ENCODE data around the gene LRP5.
"Not testable (repeated sequence)": the region's sequence is repeated elsewhere in the genome, so short reads cannot be mapped to it uniquely, and the experiment has no call there.

LRP5 gene

DNA sequence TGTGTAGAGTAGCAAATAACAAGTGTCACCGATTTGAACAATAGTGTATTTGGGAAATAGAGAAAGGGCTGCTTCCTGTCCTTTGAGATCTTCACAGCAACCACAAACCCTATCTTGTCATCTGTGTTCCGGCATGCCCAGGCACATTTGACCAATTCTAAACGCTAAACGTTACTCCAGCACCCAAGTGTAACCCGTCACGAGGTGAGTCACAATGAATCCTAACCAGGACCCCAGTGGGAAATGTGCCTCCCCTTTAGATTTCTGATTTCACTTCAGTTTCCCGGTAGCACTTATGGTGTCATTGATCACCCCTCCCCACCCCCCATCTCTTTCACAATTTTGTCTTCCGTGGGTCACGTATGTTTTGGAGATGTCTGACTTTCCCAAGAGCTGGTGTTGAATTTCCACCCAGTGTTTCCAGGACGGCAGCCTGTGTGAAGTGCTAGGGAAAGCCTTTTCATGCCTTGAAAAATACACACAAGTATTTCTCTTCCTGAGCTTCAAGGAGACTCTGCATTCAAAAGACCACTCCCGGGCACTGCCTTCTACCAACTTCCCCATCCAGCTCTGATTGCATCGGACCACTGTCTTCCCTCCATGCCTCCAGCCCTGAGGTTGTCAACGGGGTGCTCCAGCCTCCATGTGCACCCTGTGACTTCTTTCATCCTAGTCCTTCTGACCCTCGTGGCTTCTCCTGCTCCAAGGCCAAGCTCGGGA, 30.1 kb upstream of the LRP5 start:
- no peak for DNase-seq

DNA sequence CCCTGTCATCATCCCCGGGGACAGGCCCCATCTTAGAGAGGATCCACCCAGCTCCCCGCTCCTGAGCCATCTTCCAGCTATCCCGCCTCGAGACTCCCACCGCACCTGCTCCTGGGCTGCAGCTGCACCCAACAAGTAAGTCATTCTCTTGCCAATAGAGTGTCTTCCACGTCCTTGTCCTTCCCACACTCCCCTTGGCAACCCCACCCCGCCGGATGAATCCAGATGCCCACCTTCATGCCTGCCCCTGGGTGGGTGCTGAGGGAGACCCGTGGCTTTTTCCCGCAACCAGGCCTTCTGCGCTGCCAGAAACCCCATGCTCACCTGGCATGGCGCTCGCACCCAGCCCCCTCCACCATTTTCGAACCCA, 29.5 kb upstream of the LRP5 start:
- DNase-seq: no peak

DNA sequence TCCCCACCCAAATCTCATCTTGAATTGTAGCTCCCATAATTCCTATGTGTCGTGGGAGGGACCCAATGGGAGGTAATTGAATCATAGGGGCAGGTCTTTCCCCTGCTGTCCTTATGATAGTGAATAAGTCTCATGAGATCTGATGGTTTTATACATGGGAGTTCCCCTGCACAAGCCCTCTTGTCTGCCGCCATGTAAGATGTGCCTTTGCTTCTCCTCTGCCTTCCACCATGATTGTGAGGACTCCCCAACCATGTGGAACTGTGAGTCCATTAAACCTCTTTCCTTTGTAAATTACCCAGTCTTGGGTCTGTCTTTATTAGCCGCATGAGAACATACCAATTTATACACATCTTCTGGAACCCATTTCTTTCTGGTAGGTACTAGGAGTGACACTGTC, 27.8 kb upstream of the LRP5 start:
- DNase-seq: not testable (repeated sequence)

DNA sequence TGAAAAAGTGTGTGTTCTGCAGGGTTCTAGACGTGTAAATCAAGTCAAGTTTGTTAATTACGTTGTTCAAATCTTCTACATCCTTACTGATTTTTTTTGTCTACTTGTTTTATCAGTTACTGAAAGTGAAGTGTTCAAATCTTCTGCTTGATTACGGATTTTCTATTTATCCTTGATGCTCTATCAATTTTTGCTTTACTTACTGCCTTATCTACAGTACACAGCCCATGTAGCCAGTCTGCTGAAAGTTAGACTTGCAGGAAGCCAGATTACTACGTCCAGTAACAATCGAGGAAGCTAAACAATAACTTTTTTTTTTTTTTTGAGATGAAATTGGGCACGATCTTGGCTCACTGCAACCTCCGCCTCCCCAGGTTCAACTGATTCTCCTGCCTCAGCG, 25.0 kb upstream of the LRP5 start:
- no peak for DNase-seq

DNA sequence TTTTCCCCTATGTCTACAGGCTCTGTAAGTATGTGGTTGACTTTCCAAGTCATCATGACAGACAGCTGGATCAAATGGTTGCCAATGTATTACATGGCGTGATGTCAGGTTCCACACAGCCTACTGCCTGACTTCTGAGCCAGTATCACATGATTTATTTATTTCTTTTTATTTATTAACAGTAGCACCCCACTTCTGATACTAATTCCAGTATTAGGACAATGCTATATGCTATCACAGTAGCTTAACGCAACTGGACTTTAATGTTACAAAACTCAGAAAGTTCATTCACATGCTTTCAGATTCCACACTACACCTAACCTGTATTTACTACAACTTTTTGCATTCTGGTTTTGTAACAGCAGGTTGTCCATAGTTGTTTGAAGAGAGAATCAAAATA, 22.9 kb upstream of the LRP5 start:
- DNase-seq: no peak

DNA sequence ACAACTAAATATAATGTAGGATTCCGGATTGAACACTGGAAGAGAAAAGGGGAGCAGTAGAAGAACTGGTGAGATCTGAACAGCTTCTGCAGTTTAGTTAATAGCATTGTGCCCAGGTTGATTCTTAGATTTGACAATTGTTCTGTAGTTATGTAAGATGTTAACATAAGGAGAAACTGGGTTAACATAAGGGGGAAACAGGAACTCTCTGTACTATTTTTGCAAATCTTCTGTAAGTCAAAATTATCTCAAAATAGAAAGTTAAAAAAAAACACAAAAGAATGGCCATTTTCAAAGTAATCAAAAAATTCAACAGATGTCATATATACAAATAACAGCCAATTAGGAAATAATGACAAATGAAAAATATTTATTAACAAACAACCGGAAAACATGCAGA, 18.7 kb upstream of the LRP5 start:
- DNase-seq: no peak

DNA sequence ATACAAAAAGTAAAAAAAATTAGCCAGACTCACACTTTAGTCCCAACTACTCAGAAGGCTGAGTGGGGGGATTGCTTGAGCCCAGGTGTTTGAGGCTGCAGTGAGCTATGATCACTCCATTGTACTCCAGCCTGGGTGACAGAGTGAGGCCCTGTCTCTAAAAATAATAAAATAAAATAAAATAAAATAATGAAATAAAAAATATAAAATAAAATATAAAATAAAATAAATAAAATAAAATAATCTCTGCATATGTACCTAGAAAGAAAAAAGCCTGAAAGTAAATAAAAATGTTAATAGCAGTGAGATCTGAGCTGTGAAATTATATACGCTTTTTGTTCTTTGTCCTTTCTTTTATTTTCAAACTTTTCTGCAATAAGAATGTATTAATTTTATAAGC, 17.1 kb upstream of the LRP5 start:
- DNase-seq: no peak

DNA sequence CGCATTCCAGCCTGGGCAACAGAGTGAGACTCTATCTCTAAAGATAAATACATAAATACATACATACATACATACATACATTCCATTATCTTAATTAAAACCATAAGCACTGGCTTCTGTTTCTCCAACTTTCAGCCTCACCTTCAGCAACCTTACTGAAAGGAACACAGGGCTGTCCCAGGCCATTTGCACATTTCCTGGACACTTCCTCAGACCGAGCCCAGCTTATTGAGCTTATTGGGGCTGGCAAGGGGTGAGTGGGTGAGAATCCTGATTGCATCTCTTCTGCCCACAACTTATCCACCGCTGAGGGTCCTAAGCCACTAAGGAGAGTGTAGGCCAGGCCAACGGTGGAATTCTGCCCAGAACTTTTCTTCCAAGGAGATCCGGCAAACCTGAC, 16.5 kb upstream of the LRP5 start:
- no peak for DNase-seq

DNA sequence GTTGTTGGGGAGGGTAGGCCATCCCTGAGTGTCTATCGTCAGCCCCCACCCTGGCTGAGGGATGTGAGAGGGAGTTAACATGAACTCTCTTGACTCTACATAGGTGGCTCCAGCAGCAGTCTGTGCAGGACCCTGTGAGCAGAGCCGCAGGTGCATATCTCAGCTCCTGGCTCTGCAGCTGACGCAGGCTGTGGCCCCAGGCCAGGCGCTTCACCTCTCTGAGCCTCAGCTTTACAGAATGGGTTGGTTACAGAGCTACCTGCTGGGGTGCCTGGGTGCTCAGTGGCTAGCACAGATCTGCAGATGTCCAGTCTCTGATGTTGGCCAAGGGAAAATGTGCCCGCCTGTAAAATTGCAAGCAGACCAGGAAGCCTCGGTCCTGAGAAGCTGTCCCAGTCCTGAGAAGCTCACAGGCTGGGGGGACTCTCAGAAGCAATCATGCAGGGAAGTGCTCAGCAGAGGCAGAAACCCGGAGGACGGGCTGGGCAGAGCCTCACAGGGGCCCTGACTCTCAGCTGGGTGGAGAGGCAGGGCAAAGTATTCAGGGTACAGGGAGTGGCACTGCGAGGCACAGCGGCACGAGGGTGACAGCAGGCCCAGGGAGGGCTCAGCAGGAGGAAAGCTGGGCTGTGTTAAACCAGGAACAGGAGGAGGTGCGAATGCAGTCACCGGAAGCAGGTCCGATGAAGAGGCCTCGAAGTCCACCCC, 15.9 kb upstream of the LRP5 start:
- DNase-seq: no peak

DNA sequence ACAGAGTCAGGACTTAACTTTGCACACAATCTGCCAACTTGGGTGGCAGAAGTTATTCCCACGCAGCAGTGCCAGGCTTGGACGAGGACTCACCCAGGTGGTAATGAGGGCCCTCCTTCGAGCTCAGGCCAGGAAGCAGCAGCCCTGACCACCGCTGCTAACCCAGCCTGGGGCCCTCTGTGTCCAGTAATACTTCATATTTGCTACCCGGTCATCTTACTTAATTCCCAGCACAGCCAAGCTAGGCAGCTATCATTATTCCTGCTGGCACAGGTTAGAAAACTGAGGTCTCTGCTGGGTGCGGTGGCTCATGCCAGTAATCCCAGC, 15.4 kb upstream of the LRP5 start:
- no peak for DNase-seq

DNA sequence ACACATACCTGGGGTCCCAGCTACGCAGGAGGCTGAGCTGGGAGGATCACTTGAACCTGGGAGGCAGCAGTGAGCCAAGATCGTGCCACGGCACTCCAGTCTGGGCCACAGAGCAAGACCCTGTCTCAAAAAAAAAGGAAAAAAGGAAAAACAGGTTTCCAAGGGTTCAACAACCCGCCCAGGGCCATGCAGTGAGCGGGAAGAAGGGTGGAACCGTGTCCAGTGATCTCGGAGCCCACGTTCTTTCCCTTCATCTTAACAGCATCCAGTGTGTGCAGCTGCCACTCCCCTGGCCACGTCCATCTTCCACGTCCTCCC, 14.9 kb upstream of the LRP5 start:
- DNase-seq: no peak

DNA sequence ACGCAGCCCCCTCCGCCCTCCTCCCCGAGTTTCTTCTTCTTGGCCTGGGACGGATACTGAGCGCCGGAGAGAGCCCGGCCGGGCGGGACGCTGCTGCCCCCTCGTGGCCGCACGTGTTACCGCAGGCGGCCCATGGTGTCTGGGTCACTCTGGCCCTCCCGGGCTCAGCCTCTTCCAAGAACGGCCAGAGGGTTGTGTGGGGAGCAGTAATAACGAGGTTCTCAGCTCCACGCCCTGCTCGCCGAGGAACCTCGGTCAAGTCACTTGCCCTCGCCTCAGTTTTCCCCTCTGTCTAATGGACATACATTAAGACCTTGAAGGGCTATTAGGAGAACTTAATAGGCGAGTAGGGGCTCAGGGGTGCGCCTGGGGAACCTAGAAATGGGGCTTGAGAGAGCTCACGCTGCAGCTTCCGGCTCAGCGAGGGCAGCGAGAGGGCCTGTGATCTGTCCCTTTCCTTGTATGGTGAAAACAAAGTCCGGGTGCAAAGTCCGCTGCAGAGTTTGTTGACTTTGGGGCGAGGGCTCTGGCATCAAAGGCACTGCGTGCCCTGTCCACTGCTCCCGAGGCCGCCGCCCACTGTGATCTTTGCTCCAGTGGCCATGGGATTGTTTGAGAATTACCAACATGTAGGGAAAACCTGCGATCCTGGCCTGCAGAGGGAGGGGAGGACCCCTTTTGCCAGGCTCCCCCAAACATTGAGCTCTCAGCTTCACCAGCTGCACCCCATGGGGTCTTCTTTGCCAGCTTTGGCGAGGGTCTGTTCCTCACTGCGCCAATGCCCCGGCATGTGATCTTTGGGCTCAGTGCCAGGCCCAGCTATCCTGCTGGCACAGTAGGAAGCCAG, 14.4 kb upstream of the LRP5 start:
- DNase-seq: no peak

DNA sequence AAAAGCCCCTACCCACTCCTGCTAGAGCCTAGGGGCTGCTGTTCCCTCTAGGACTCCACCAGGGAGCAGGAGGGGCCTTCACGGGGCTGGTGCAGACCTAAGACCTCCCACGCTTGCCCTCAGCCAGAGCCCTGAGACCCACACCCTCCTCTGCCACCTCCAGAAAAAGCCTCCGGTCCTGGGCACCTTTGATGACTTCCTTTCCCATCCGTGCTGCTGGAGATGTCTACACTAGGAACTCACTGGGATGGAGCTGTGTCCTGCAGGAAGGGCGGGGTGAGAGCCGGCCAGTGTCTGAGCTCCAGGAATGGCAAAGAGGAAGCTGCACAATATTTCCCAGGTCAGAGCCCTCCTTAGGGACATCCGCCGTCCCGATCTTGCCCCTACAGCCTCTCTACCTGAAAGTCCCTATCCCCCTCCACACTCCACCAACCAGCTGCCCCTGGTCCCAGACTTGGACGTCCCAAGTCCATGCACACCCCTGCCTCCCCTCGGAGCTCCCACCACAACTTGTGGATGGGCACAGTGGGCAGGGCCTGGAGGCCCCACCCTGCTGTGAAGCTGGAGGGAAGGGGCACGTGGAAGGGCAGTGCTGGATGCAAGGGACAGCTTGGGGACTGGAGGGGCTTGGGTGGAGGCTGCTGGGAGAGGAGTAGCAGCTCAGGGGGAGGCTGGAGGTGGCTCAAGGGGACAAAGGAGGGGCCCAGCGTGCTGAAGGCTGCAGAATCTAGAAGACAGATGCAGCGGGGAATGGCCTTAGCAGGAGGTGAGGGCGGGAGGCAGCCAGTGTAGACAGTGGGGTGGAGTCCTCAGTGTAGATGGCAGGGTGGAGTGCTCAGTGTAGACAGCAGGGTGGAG, 13.5 kb upstream of the LRP5 start:
- DNase-seq: no peak

DNA sequence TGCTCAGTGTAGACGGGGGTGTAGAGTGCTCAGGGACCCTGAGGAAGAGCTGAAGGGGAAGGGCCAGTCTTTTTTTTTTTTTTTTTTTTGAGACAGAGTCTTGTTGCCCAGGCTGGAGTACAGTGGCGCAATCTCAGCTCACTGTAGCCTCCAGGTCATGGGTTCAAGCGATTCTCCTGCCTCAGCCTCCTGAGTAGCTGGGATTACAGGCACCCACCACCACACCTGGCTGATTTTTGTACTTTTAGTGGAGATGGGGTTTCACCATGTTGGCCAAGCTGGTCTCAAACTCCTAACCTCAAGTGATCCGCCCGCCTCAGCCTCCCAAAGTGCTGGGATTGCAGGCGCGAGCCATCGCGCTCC, 12.9 kb upstream of the LRP5 start:
- DNase-seq: not testable (repeated sequence)

DNA sequence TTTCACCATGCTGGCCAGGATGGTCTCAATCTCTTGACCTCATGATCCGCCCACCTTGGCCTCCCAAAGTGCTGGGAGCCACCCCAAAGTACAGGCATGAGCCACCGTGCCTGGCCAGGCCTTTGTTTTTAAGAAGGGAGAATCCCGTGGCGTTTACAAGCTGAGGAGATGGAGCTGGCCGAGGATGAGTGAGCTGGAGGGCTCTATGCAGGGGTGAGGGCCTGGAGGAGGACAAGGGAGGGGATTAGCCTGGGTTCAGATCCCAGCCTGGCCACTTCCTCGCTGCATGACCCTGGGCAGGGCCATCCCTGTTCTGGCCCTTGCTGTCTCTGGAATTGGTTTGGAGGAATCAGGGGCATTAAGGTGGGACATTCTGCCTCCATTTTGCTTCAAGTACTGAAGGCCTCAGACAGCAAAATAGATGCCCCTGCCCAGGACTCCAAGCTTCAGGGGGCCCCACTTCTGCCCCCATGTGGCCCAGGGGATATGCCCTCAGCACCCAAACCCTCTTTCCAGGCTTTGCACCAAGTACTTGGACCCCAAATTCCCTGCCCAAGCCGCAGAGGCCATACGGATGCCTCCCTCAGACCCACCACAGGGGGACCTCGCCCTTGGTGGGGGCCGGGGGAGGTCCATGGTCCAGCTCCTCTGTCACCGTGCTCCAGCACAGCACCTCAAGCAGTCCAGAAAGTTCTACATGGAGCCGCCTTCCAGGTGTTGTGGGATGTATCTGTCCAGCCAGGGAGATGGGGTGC, 12.1 kb upstream of the LRP5 start:
- DNase-seq: no peak

DNA sequence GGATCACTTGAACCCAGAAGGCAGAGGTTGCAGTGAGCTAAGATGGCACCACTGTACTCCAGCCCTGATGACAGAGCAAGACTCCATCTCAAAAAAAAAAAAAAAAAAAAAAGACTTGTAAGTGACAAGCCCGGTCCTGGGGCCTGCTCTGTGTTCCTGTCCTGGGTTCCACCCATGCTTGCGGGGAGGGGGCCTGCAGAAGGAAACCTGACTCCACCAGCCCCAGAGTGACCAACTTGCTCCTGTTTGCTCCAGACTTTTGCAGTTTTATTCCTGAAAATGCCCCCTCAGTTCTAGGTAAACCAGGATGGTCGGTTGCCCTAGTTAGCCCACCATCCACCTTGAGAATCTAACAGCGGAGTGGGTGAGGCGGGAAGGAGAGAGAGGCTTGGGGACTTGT, 10.1 kb upstream of the LRP5 start:
- DNase-seq: no peak

DNA sequence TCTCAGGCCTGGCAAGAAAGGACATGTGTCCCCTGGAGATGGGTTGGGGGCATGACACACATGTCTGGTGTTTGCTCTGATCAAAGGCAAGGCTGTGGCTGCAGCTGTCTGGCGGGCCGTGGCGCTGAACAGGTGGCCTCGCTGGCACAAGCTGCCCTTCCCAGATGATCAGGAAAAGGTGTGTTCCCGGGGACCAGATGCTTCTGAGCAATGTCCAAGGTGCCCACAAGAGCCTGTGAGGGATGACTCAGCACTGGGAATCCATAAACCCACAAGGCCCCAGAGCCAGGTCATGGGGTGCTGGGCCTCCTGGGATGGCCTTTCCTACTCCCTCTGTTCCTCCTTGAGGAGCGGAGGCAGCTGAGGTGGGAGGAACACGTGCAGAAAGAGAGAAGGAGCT, 9.7 kb upstream of the LRP5 start:
- no peak for DNase-seq

DNA sequence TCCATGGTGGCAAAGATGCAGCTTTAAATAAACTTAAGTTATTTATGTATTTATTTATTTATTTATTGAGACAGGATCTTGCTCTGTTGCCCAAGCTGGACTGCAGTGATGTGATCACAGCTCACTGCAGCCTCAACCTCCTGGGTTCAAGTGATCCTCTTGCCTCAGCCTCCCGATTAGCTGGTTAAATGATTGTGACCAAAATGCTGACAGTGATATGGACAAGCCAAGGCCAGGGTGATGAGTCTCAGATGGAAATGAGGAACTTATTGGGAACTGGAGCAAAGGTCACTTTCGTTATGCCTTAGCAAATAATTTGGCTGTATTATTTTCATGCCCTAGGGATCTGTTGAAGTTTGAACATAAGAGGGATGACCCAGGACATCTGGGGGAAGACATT, 9.3 kb upstream of the LRP5 start:
- DNase-seq: no peak

DNA sequence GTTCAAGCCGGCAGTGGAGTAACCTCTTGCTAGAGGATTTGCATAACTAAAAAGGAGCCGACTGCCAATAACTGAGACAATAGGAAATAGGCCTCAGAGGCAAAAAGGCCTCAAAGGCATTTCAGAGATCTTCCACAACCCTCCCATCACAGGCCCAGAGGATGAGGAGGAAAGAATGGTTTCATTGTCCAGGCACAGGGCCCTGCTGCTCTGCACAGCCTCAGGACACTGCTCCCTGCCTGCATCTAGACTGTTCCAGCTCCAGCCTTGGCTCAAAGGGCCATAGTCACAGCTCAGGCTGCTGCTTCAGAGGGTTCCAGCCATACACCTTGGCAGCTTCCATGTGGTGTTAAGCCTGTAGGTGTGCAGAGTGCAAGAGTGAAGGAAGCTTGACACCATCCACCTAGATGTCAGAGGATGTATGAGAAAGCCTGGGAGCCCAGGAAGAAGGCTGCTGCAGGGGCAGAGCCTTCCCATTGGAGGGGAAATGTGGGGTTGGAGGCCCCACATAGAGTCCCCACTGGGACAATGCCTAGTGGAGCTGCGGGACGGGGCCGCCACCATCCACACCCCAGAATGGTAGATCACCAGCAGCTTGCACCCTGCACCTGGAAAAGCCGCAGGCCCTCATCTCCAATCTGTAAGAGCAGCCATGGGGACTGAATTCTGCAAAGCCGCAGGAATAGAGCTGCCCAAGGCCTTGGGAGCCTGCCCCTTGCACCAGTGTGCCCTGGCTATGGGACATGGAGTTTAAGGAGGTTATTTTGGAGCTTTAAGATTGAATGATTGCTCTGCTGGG, 8.2 kb upstream of the LRP5 start:
- no peak for DNase-seq

DNA sequence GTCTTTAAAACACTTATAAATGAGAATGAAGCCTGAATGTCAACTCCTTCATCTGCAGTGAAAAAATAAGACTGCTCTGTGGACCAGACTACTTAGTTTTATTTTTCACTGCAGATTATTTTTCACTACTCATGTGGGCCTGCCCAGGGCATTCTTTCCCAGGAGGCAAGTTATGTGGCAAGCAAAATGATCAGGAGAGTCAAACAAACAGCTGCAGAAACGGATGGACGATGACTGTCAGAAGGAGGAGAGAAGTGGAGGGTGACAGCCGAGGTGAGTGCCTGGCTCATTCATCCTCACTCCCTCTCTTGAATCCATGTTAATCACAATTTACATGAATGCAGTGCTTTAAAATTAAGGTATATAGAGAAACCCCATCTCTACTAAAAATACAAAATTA, 5.8 kb upstream of the LRP5 start:
- DNase-seq: no peak

DNA sequence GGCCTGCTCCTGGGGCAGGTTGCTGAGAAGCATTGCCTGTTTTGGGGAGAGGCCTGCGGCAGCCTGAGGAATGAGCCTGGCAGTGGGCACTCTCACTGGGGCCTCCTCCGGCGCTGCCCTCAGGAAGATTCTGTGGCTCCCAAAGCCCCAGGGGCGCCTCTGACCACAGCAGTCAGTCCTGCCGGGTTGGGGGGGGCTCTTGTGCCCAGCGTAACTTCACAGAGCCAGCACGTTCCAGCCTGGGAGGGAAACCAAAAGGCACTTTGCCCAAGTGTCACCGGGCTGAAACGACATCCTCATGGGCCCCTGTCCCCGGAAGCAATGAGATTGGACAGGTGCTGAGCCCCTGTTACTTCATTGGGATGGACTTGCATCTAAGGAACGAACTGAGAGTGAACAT, 4.3 kb upstream of the LRP5 start:
- no peak for DNase-seq

DNA sequence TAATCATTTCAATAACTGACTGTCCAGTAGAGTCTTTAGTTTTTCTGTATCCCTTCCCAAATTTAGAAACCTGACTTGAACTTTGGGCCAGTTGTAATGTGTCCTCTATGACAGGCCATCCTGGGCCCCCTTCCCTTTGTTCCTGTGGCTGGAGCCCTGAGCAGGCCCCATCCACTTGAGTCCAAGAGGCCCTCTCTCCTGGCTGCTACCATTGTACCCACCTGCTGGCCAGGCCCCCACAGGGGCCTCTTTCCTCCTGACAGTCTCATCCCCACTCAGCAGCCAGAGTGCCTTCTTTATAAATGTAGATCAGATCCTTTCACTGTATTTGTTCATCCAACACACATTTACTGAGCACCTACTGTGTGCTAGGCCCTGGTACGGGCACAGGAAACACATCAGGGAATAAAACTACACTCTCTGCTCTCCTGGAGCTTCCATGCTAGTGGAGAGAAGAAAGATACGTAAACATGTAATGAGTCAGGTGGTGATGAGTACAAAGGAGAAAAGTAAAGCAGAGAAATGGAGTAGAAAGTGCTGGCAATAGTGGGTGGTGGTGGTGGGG, 2.7 kb upstream of the LRP5 start:
- no peak for DNase-seq
